ENCODE data around the gene EYS. TPM values are rescaled to one million over a fixed set of nuclear protein-coding genes. Genes with fewer than 3 reads are reported as not detected.

The EYS gene
- total RNA-seq, 1 donor from 2014 or later = 0.08 TPM

DNA sequence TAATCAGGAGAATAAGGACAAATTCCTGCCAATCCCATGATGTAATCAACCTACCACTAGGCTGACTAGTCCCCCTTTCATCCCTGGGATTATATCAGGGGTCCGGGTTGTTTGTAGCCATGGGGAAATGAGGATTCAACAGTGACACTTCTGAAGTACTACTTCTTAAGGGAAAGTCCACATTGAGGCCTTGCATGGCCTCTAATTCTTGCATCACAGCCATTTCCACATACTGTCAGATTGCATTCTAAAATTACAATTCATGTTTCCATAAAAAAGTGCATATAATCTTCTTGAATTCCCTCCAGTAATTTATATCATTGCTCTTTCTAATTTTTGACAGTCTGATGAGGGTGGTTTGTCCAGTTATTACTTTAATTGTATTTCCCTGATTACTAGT lies 1887.2 kb downstream of the EYS start:
- no peak for DNase-seq
- no peaks in the 10 kb centered on the region for H3K9me3 ChIP-seq (replicated peaks)
- intact Hi-C loops (cut with micrococcal nuclease) = no loop called here
- H3K27me3 ChIP-seq (ENCODE audit: low read depth) = peaks cover 3% of the 10 kb centered on the region
- no peaks in the 10 kb centered on the region for H3K36me3 ChIP-seq
- H3K4me3 ChIP-seq = no peak overlapping the region
- no peak overlapping the region for H3K27ac ChIP-seq (replicated peaks)
- H3K4me1 ChIP-seq = peaks cover 3% of the 10 kb centered on the region
- TF ChIP-seq, protein P1, sequence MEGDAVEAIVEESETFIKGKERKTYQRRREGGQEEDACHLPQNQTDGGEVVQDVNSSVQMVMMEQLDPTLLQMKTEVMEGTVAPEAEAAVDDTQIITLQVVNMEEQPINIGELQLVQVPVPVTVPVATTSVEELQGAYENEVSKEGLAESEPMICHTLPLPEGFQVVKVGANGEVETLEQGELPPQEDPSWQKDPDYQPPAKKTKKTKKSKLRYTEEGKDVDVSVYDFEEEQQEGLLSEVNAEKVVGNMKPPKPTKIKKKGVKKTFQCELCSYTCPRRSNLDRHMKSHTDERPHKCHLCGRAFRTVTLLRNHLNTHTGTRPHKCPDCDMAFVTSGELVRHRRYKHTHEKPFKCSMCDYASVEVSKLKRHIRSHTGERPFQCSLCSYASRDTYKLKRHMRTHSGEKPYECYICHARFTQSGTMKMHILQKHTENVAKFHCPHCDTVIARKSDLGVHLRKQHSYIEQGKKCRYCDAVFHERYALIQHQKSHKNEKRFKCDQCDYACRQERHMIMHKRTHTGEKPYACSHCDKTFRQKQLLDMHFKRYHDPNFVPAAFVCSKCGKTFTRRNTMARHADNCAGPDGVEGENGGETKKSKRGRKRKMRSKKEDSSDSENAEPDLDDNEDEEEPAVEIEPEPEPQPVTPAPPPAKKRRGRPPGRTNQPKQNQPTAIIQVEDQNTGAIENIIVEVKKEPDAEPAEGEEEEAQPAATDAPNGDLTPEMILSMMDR (IDR thresholded peaks at IDR 0.05; ENCODE audit: borderline replicate concordance) = no peak

DNA sequence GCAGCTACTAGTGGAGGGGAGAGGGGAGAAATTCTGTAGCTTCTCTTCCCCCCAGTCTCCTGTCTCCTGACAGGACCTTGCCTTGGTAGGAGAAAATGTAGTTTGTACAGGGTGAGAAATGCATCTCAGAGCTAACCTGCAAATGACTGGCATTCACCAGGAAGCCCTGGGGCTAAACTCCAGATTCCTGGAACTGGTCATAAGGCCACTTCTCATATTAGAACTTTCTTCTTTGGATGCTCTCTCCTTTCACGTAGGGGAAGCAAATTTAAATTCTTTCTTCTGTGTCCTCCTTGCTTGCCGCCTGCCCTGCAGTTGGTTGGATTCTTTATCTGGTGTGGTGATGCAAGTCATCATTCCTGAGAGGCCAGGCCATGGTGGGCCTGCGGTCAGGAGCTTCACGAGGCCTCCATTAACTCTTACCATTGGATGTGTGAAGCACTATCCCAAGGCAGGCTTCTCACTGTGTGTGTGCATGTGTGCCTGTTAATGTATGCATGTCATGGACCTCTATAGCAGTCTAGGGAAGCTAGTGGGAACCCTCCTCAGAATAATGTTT lies 1889.5 kb downstream of the EYS start:
- intact Hi-C loops (cut with micrococcal nuclease) = no loop called here
- Histone ChIP-seq H3K36me3 (no peaks in the 10 kb centered on the region), H3K4me1 (peaks cover 3% of the 10 kb centered on the region), H3K4me3 (no peak overlapping the region), H3K27me3 (ENCODE audit: low read depth) (no peaks in the 10 kb centered on the region), H3K9me3 (replicated peaks) (no peaks in the 10 kb centered on the region), H3K27ac (replicated peaks) (no peak overlapping the region)
- TF ChIP-seq, protein P1 (IDR thresholded peaks at IDR 0.05; ENCODE audit: borderline replicate concordance) = no peak
- DNase-seq = no peak

DNA sequence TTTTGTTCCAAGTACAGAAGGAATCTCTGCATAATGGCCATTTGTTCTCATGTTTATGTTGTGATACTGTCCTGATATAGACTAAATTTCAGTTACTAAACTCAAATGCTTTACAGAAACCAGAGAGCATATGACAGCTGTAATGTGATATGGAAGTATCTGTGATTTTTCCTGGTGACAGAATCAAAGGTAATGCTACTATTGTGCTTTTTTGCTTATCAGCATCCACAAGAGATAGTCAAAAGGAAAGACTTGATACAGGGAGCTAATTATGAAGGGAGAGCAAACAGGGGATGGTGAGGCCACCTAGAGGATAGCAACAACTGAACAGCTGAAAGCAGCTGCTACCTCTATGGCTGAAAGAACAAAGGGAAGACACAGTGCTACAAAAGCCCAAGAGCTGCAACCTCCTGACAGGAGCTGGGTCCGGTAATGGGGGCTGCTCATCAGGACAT lies 1890.0 kb downstream of the EYS start:
- no peaks in the 10 kb centered on the region for H3K36me3 ChIP-seq
- TF ChIP-seq, protein P1 (IDR thresholded peaks at IDR 0.05; ENCODE audit: borderline replicate concordance) = no peak
- no peak overlapping the region for H3K4me3 ChIP-seq
- intact Hi-C loops (cut with micrococcal nuclease) = no loop called here
- H3K27ac ChIP-seq (replicated peaks) = no peak overlapping the region
- H3K9me3 ChIP-seq (replicated peaks) = no peaks in the 10 kb centered on the region
- DNase-seq = no peak
- no peaks in the 10 kb centered on the region for H3K27me3 ChIP-seq (ENCODE audit: low read depth)
- H3K4me1 ChIP-seq = peaks cover 3% of the 10 kb centered on the region

DNA sequence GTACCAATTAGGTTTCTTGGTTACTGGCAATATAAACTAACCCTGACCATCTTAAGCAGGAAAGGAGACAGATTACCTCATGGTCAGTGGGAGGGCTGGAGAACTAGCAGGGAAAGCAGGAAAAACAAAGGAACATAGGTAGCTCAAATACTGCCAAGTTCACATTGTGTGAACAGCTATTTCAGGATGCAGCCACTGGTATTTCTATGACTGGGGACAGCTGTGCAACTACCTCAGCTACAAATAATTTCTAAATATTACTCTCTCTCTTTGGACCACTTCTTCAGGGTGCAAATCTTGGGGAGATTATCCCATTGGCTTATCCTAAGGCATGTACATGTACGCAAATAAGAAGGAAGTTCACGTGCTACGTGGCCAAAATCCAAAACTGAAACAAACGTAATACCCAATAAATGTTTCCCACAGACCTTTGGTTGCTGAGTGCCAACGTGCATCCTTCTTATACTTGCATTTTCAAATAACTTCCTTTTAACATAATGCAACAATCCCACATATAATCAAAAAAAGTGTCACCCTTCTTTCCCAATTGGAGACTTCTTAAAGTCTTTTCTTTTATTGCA lies 1890.5 kb downstream of the EYS start:
- H3K27ac ChIP-seq (replicated peaks) = no peak overlapping the region
- no peaks in the 10 kb centered on the region for H3K9me3 ChIP-seq (replicated peaks)
- no peaks in the 10 kb centered on the region for H3K36me3 ChIP-seq
- intact Hi-C loops (cut with micrococcal nuclease) = no loop called here
- TF ChIP-seq, protein P1 (IDR thresholded peaks at IDR 0.05; ENCODE audit: borderline replicate concordance) = no peak
- H3K4me3 ChIP-seq = no peak overlapping the region
- no peak for DNase-seq
- H3K4me1 ChIP-seq = peaks cover 3% of the 10 kb centered on the region
- H3K27me3 ChIP-seq (ENCODE audit: low read depth) = no peaks in the 10 kb centered on the region

DNA sequence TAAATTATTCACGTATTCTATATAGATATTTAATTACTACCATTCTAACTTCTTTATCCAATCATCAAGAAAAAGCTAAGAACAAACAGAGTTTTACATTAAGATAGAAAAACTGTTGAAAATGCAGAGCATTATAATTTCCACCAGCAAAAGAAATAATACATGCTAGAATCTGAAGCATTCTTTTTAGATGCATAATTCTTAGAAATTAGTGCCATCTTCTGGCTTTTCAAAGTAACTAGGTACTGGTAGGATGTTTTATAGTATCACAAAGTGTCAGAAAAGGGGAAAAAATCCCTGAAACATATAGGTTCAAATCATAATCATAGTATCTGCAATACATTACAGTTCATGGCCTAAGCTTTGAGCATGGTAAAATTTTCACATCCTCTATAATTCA lies 1892.6 kb downstream of the EYS start:
- intact Hi-C loops (cut with micrococcal nuclease) = no loop called here
- Histone ChIP-seq H3K27ac (replicated peaks) (no peak overlapping the region), H3K36me3 (no peaks in the 10 kb centered on the region), H3K9me3 (replicated peaks) (no peaks in the 10 kb centered on the region), H3K4me1 (peaks cover 3% of the 10 kb centered on the region), H3K4me3 (no peak overlapping the region), H3K27me3 (ENCODE audit: low read depth) (no peaks in the 10 kb centered on the region)
- DNase-seq = no peak
- TF ChIP-seq, protein P1 (IDR thresholded peaks at IDR 0.05; ENCODE audit: borderline replicate concordance) = no peak

Measured in left ventricle myocardium inferior (tissue), 1 donor.